Measurements from ENCODE around the gene MBLAC1.
A peak's percentile ranks its signal among the peaks of the same experiment; 100 is the strongest.

The MBLAC1 gene

GRCh38 chr7:100154651-100155491 is 28.1 kb downstream of the MBLAC1 start:
- H3K4me3 ChIP-seq (replicated peaks; ENCODE audit: low read depth, low read length): no peak overlapping the region
- no peak for DNase-seq (ENCODE audit: extremely low read depth, low read depth)
- TF ChIP-seq CTCF (IDR thresholded peaks at IDR 0.05; ENCODE audit: low read depth, low read length, missing control alignments): no peak

GRCh38 chr7:100155553-100156317 is 29.0 kb downstream of the MBLAC1 start:
- no peak for DNase-seq (ENCODE audit: extremely low read depth, low read depth)
- TF ChIP-seq CTCF (IDR thresholded peaks at IDR 0.05; ENCODE audit: low read depth, low read length, missing control alignments): no peak
- H3K4me3 ChIP-seq (replicated peaks; ENCODE audit: low read depth, low read length): no peak overlapping the region

GRCh38 chr7:100156331-100157068 is 29.7 kb downstream of the MBLAC1 start:
- DNase-seq (ENCODE audit: extremely low read depth, low read depth): no peak
- peak overlapping the region; percentile 76 for H3K4me3 ChIP-seq (replicated peaks; ENCODE audit: low read depth, low read length)
- TF ChIP-seq CTCF (IDR thresholded peaks at IDR 0.05; ENCODE audit: low read depth, low read length, missing control alignments): no peak

GRCh38 chr7:100157069-100157333 is 30.2 kb downstream of the MBLAC1 start:
- no peak for TF ChIP-seq CTCF (IDR thresholded peaks at IDR 0.05; ENCODE audit: low read depth, low read length, missing control alignments)
- DNase-seq (ENCODE audit: extremely low read depth, low read depth): no peak
- peak overlapping the region; percentile 76 for H3K4me3 ChIP-seq (replicated peaks; ENCODE audit: low read depth, low read length)

GRCh38 chr7:100157334-100158228 is 30.8 kb downstream of the MBLAC1 start:
- peak; percentile 13 for TF ChIP-seq CTCF (IDR thresholded peaks at IDR 0.05; ENCODE audit: low read depth, low read length, missing control alignments)
- H3K4me3 ChIP-seq (replicated peaks; ENCODE audit: low read depth, low read length): peak overlapping the region; percentile 76
- no peak for DNase-seq (ENCODE audit: extremely low read depth, low read depth)

Measured in HFF-Myc (cell line).